Hepatic stellate cell (primary cell): ENCODE data around the gene PFKP.
A peak's percentile ranks its signal among the peaks of the same experiment; 100 is the strongest.
"Not testable (repeated sequence)": the region's sequence is repeated elsewhere in the genome, so short reads cannot be mapped to it uniquely, and the experiment has no call there.

Experiments
- DNase-seq: peaks from one replicate; pipeline ENCODE4 v3.0.0; 2011; ENCODE audit warnings: low spot score

The PFKP gene

GRCh38 chr10:3159152-3159551 lies 91.8 kb downstream of the PFKP start:
- no peak for DNase-seq

- no peak for DNase-seq
Observed at GRCh38 chr10:3162533-3162932, 95.2 kb downstream of the PFKP start.

- no peak for DNase-seq
Observed at GRCh38 chr10:3163879-3164278, 96.5 kb downstream of the PFKP start.

GRCh38 chr10:3165196-3165595 lies 97.8 kb downstream of the PFKP start:
- no peak for DNase-seq

DNA sequence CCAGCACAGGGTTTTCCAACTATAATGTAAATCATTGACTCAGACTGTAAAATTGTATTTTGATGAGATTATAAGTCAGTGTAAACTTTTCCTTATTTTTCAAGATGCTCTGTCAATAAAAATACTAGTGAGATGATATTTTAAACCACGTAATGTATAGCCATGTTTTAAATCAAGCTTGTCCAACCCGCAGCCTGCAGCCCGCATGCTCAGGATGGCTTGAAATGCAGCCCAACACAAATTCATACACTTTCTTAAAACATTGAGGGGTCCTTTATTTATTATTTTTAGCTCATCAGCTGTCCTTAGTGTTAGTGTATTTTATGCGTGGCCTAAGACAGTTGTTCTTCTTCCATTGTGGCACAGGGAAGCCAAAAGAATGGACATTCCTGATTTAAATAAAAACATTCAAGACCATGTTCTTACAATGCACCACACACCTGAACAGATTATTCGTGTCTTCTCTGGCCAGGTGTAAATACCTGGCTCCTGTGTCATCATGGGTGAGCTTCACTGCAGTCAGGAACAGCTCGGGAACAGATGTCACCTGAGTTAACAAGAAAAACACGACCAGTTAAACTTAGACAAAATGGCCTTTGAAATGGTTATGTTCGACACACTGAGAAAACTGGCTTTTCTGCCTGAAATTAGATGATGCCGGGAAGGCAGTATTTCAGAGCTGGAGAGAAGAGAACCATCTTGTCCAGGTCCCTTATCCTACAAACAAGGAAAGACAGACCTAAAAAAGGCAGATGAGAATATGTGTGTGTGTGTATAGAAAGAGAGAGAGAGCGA lies 99.3 kb downstream of the PFKP start:
- no peak for DNase-seq

DNA sequence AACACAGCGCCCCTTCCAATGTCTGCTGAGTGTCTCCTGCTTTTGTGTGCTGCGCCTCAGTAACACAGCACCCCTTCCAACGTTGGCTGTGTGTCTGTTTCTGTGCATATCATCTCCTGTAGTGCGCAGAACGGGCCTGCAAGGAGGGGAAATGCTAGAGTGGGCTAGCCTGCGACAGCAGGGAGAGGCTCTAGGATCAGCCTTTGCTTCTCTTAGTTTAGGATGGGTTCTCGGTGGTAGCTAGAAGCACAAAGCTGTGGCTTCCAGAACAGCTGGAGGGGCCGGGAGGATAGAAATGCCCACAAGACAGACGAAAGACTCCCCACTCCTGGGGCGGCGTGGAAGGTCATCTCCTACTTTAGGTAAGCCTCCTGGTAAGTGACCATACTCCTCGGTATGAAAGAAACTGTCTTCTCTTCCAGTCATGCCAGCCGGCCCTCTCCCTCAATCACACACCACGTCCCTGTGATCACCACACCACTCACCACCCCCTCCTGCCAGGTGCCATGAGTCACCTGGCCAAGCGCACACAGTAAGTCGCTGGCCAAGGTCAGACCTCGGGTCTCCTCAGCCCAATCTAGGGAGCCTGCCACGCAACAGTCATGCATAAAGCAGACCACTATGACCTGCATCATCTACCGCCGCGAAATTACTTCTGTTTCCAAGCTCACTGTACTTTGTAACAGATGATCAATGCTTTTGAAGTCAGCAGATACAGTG lies 100.4 kb downstream of the PFKP start:
- DNase-seq, result no peak

GRCh38 chr10:3169271-3169670 lies 101.9 kb downstream of the PFKP start:
- DNase-seq, result no peak

DNA sequence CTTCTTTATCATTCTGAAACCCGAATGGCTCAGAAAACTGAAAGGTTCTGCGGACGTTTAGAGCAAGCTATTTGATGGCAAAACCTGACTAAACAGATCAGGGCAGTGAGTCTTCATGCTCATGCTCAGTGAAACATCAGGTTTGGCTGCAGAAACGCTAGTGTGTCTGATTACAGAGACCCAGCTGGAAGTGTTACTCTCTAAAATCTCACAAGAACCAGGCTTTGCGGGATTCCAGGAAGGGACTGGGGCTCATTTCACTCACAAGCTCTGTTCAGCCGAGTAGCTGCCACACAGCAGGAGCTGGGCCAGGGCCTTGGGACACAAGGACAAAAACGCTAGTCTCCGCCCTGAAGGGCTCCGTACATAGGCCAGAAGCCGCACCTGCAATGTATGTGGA lies 102.3 kb downstream of the PFKP start:
- DNase-seq, result no peak

GRCh38 chr10:3171488-3171887 lies 104.1 kb downstream of the PFKP start:
- not testable (repeated sequence) for DNase-seq

DNA sequence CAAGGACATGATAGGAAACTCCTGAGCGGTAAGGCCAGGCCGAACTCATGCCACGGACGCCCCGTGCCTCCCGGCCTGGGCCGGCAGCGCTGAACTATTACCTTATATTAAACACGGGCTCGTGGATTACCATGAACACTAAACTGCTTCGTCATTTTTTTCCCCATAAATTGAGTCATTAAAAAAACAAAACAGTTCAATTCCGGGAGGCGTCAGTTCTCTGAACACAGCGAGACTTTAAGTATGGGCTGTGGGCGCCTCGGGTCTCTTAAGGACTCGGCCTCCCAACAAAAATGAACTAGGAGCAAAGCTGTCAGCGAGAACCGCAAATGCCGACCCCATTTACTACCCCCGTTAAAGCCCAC lies 104.7 kb downstream of the PFKP start:
- DNase-seq, result peak; percentile 69

GRCh38 chr10:3172446-3173170 lies 105.3 kb downstream of the PFKP start, which contains the start of gene PITRM1:
Gene PITRM1 (minus strand): TSS chr10:3172782. CDS start chr10:3172772, 10 bp downstream.
- DNase-seq, result peak; percentile 98

DNA sequence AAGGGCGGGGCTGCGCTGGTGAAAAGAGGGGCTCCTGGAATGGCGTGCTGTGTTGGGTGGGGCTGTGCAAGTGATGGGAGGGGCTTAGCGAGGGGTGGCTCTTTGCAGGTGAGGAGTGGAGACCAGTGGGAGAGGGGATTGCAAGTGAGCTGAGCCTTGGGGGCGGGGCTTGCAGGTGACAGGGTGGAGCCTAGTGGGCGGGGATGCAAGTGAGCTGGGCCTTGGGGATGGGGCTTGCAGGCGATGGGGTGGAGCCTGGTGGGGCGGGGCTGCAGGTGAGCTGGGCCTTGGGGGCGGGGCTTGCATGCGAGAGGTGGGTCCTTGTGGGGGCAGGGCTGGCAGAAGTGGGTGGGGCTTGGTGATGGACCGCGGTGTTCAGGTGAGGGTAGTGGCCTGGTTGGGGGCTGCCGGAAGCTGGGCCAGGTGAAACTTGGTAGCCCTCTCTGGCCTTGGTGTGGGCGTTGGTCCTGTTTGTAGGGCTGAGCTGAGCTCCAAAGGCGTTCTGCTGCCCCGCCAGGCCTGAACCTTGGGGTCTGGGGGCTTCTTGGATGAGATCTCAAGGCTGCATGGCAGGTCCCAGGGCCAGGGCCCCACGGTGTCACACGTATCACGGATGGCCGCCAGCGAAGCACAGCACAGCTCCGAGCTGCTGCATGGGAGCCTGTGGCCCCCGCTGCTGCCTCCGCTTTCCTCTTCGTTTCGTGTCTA lies 106.0 kb downstream of the PFKP start:
- no peak for DNase-seq

DNA sequence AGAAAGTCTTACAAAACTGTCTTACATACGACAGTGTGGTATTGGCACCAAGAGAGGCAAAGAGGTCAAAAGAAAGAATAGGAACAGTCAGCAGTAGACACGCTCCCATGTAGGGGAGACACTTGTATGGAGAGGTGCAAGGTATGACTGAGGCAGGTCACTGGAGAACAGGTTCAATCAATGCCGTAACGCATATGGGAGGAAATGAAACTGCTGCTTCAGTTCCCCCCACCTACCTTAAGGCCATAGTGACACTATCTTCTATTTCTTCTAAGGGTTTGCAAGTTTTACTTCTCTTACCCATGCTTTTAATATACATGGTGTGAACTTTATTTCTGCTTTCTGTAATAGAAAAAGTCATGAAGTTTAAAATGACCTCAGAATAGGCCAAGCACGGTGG lies 110.7 kb downstream of the PFKP start:
- no peak for DNase-seq

DNA sequence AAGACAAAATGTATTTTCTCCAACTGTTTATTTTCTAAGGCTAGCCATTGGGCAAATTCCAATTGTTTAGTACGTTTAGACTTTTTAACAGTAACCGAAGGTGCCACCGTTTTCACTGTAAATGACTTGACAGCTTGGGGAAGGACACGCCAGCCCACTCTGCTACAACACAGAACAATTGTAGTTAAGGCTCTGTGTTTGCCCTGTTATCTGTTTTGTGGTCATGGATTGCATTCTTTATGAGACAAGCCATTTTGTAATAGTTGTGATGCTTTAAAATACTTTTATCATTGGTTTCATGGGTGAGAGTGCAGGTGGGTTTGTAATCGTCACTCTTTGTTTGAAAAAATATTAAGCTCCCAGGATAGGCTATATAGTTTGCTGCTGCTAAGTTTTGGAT lies 111.8 kb downstream of the PFKP start:
- no peak for DNase-seq

DNA sequence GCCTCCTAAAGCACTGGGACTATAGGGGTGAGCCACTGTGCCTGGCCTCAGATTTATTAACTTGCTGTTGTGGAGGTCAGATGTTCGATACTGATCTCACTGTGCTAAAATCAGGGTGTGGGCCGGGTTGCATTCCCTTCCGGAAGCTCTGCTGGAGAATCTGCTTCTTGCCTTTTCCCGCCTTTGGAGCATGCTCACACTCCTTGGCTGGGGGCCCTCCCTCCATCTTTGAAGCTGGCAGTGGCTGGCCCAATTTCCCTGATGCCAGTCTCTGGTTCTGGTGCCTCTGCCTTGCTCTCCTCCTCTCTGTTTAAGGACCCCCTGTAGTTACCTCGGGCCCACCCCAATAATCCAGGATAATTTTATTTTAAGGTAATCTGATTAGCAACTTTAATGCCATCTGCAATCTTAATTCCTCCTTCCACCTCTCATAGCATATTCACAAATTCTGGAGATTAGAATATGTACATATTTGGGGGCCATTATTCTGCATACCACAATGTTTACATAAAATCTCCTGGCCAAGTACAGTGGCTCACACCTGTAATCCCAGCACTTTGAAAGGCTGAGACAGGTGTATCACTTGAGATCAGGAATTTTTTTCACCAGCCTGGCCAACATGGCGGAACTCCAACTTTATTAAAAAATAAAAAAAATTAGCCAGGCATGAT lies 113.1 kb downstream of the PFKP start:
- DNase-seq, result no peak

- DNase-seq, result no peak
Observed at GRCh38 chr10:3185386-3185785, 118.0 kb downstream of the PFKP start.

GRCh38 chr10:3186368-3186767 lies 119.0 kb downstream of the PFKP start:
- no peak for DNase-seq
